Transverse colon (tissue), 4 donors: ENCODE measurements around the gene EHMT1. TPM values are rescaled to one million over a fixed set of nuclear protein-coding genes. Genes with fewer than 3 reads are reported as not detected.

ENCODE experiments used
- DNase-seq: peaks from one replicate; pipeline ENCODE4 v3.0.0-alpha.2; 2019
- H3K27ac ChIP-seq, 4 donors: fragments of 200-600 bp; sonication (generic); 2 replicates each; pipeline ENCODE4 v1.5.1; 2016 to 2018; ENCODE audit warnings: inconsistent platforms in 4 of 4
- H3K27me3 ChIP-seq: fragments of 200-600 bp; sonication (generic); 2 replicates; pipeline ENCODE4 v1.5.1; 2017; ENCODE audit warnings: inconsistent platforms
- H3K36me3 ChIP-seq, 4 donors: fragments of 200-600 bp; sonication (generic); 2 replicates each; pipeline ENCODE4 v1.5.1; 2017 to 2019; ENCODE audit warnings: inconsistent platforms in 4 of 4
- H3K4me1 ChIP-seq, 4 donors: fragments of 200-600 bp; sonication (generic); 2 replicates each; pipeline ENCODE4 v1.5.1; 2017 to 2020; ENCODE audit warnings: inconsistent platforms in 4 of 4
- H3K4me3 ChIP-seq, 4 donors: fragments of 200-600 bp; sonication (generic); 1 replicate in 1 of 4; 2 replicates in 3 of 4; pipeline versions ENCODE4 v1.5.1 to v1.6.1; 2017 to 2019; ENCODE audit warnings: inconsistent platforms in 4 of 4
- H3K9me3 ChIP-seq, 2 donors: fragments of 200-600 bp; sonication (generic); 2 replicates each; pipeline ENCODE4 v1.5.1; 2017 to 2019; ENCODE audit warnings: inconsistent platforms in 2 of 2
- CTCF ChIP-seq, 5 experiments: fragments of 200-600 bp in 3 of 5; fragments of 450-650 bp in 2 of 5; sonication (generic) in 3 of 5; IDR thresholded peaks; 1 replicate in 2 of 5; 2 replicates in 3 of 5; pipeline ENCODE4 v1.5.1; 2016 to 2017; ENCODE audit warnings: antibody characterized with exemption in 5 of 5, inconsistent platforms in 3 of 5, mild to moderate bottlenecking in 2 of 5, moderate library complexity in 1 of 5
- EP300 ChIP-seq: sonication (generic); formaldehyde crosslinking; IDR thresholded peaks from one replicate; pipeline ENCODE4 v1.6.1; 2017; ENCODE audit warnings: antibody characterized with exemption, low read depth
- POLR2A ChIP-seq: fragments of 450-650 bp; IDR thresholded peaks from one replicate; pipeline ENCODE4 v1.6.1; 2016; ENCODE audit warnings: antibody characterized with exemption, mild to moderate bottlenecking, moderate library complexity
- POLR2AphosphoS5 ChIP-seq, 3 donors: sonication (generic); formaldehyde crosslinking; IDR thresholded peaks; one replicate each; pipeline ENCODE4 v1.6.1; 2016; ENCODE audit warnings: antibody characterized with exemption in 3 of 3
- WGBS, 2 donors: methylation state at CpG; one replicate each; pipeline ENCODE4 v1.1.5; 2018; ENCODE audit warnings: low coverage in 1 of 2; 5-methylcytosine and 5-hydroxymethylcytosine counted together
- in situ Hi-C, 4 donors: fragments of 200-750 bp; cut with MboI; loops; one replicate each; pipeline versions ENCODE4 v1.15.0 to v1.15.1; 2017; ENCODE audit warnings: low sequenced_read_pairs in 3 of 4, low pct_ligation_motif_present in 1 of 4, low pct_unique_long_range_greater_than_20kb in 1 of 4
- intact Hi-C: fragments of 100-400 bp; cut with DNase I; formaldehyde crosslinking; loops from one replicate; pipeline ENCODE4 v1.15.1; 2023; ENCODE audit warnings: low total_unique reads
- total RNA-seq, 4 donors: library from RNA; depleted of rRNA; stranded (reverse); fragments of >200 nt; gene quantifications; one replicate each; pipeline ENCODE4 v1.1.0, GENCODE V29; 2016

Gene EHMT1
- 100 to 1,000 TPM in 2 of 4 donors, 10 to 100 TPM in 2; 93.8 to 184 (median 139) TPM for total RNA-seq

DNA sequence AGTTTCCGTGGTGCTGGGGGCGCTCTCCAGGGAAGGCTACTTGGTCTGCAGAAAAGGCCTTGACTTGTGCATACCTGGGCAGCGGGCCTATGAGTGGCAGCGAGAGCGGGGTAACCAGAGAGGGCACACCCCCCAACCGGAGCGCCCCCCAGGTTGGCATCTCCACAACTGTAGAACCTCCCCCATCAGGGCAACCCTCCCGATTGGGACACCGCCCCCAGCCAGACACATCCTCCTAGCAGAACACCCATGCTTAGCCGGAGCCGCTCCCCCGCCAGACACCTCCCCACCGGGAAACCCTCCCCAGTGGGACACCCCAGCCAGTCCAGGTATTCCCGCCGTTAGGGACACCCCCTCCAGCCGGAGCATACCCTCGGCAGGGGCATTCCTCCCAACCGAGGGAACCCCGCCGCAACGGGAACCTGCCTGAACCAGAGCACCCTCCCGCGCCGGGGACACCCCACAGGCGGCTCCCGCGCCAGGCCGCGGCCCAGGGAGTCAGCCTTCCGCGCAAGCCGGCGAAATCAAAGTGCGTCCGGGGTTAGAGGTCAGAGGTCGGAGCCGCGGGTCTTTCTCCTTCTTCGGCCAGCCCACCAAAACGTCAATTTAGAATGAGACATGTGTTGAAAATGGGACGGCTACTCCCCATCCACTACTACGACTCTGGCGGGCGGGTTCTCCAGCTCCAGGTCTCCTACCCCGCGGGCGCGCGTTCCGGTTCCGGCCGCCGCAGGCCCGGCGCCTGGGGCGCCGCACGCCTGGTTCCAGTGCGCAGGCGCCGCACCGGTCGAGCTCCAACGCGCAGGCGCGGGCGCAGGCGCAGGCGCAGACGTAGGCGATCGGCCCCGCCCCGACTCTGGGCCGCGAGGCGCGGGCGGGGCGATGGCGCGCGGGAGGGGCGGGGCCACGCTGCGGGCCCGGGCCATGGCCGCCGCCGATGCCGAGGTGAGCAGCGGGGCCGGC, at the start of gene EHMT1:
Gene EHMT1, plus strand, starts transcription at position 901 of the 963 bp plus-strand sequence. Its CDS starts 24 bp downstream, at position 925.
- Histone ChIP-seq H3K4me1 (peaks cover 21 to 42% (median 35%) of the 10 kb centered on the region in 4 donors), H3K27ac (peak within 1 kb of the TSS; percentile 87 to 98 (median 94)), H3K9me3 (no peaks in the 10 kb centered on the region), H3K27me3 (no peaks in the 10 kb centered on the region), H3K36me3 (peaks cover 0 to 6% (median 0%) of the 10 kb centered on the region in 4 donors), H3K4me3 (peak within 1 kb of the TSS; percentile 69 to 88 (median 82))
- intact Hi-C loops (loop anchor here (5.0 kb wide), 1 partner anchor 41 kb away; the partner anchor contains the start of gene DPH7), in situ Hi-C loops (no loop called here)
- peak; percentile 91 for DNase-seq
- 0% methylated on average over 34 of the region's 94 CpGs; no CpG with 5 or more reads in 1 of the 2 donors for WGBS, 2 donors
- TF ChIP-seq POLR2AphosphoS5 (IDR thresholded peaks at IDR 0.05): peak; percentile 12 to 87 (median 79)
- peak in 1 of 5 experiments; percentile 13 for TF ChIP-seq CTCF (IDR thresholded peaks at IDR 0.05)
- peak; percentile 85 for TF ChIP-seq POLR2A
- TF ChIP-seq EP300: no peak

GRCh38 chr9:137569609-137570203, 49.1 kb upstream of the EHMT1 start:
- in situ Hi-C loops (no loop called here), intact Hi-C loops (no loop called here)
- H3K4me1 ChIP-seq: no peaks in the 10 kb centered on the region
- TF ChIP-seq POLR2AphosphoS5 (IDR thresholded peaks at IDR 0.05) (no peak), POLR2A (no peak), CTCF (IDR thresholded peaks at IDR 0.05) (no peak)
- H3K36me3 ChIP-seq: peaks cover 0 to 15% (median 4%) of the 10 kb centered on the region in 4 donors
- WGBS, 2 donors: 95 to 97% methylated on average over 3 to 5 of the region's 5 CpGs
- no peak for DNase-seq
- H3K9me3 ChIP-seq: no peaks in the 10 kb centered on the region
- H3K4me3 ChIP-seq: no peak overlapping the region
- no peak overlapping the region for H3K27ac ChIP-seq
- H3K27me3 ChIP-seq: no peaks in the 10 kb centered on the region

DNA sequence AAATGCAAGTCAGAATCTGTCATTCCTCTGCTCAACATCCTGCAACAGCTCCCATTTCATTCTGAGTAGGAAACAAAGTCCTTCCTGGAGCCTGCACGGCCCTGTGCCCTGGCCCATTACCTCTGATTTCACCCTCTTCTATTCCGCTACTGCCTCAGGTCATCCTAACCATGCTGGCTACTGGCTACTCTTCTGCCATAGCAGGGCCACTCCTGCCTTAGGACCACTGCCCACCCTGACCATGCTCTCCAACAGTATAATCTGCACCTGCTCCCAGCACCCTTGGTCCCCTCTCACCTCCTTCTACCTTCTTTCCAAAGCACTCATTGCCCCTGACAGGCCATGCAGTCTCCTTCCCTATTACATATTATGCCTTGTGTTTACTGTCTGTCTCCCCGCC, 48.2 kb upstream of the EHMT1 start:
- no peak overlapping the region for H3K4me3 ChIP-seq
- no peaks in the 10 kb centered on the region for H3K27me3 ChIP-seq
- no peak for DNase-seq
- H3K27ac ChIP-seq: no peak overlapping the region
- no peaks in the 10 kb centered on the region for H3K9me3 ChIP-seq
- TF ChIP-seq CTCF (IDR thresholded peaks at IDR 0.05): no peak
- TF ChIP-seq POLR2A: no peak
- no peak for TF ChIP-seq POLR2AphosphoS5 (IDR thresholded peaks at IDR 0.05)
- TF ChIP-seq EP300: no peak
- intact Hi-C loops: no loop called here
- H3K36me3 ChIP-seq: peaks cover 0 to 15% (median 4%) of the 10 kb centered on the region in 4 donors
- no peaks in the 10 kb centered on the region for H3K4me1 ChIP-seq
- WGBS, 2 donors: 100% methylated on average over 3 of the region's 3 CpGs; no CpG with 5 or more reads in 1 of the 2 donors
- in situ Hi-C loops: no loop called here

DNA sequence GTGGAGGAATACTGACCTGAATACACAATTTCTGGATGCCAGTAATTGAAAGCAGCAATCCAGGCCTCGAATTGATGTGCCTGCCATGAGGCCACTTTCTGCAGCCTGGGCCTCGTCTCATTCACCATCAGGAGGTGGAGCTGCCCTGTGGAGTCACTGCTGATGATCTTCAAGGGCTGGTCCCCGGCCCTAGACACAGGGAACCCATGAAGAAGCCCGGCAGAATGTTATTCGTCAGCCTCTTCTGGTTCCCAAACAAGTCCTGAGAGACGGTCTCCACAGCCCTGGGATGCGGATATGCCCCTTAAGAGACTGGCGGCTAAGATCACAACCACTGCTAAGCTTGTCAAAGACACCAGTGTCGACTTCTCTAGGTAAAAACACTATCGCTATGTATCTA, 44.6 kb upstream of the EHMT1 start:
- in situ Hi-C loops: no loop called here
- Histone ChIP-seq H3K36me3 (peaks cover 0 to 15% (median 4%) of the 10 kb centered on the region in 4 donors), H3K27ac (no peak overlapping the region), H3K9me3 (no peaks in the 10 kb centered on the region), H3K27me3 (no peaks in the 10 kb centered on the region), H3K4me1 (peaks cover 13 to 28% (median 23%) of the 10 kb centered on the region in 4 donors), H3K4me3 (no peak overlapping the region)
- TF ChIP-seq POLR2A (no peak), CTCF (IDR thresholded peaks at IDR 0.05) (no peak), POLR2AphosphoS5 (IDR thresholded peaks at IDR 0.05) (no peak), EP300 (no peak)
- intact Hi-C loops: no loop called here
- 70 to 90% methylated on average over 2 to 10 of the region's 10 CpGs for WGBS, 2 donors
- no peak for DNase-seq
